SK-N-SH treated with all-trans-retinoic acid at 6 μM for 48 hours (cell line): ENCODE measurements around the gene NFIX.

ENCODE experiments used
- ATAC-seq: fragments of 200-7000 bp; cut with Tn5 transposase; 3 replicates; pipeline ENCODE4 v1.9.1; 2020; ENCODE audit warnings: mild to moderate bottlenecking, moderate library complexity
- ARNTL ChIP-seq: fragments of 450-650 bp; formaldehyde crosslinking; IDR thresholded peaks from 2 replicates; pipeline ENCODE4 v1.5.0; 2020; ENCODE audit warnings: low read depth, mild to moderate bottlenecking, moderate library complexity, borderline replicate concordance
- BACH2 ChIP-seq: fragments of 250-450 bp; sonication (Bioruptor Pico); IDR thresholded peaks from 2 replicates; pipeline ENCODE4 v1.9.0; 2021; ENCODE audit warnings: mild to moderate bottlenecking, borderline replicate concordance
- CSDC2 ChIP-seq: fragments of 250-450 bp; sonication (Bioruptor Pico); IDR thresholded peaks from 2 replicates; pipeline ENCODE4 v1.5.0; 2020; ENCODE audit warnings: mild to moderate bottlenecking, moderate library complexity
- ESRRG ChIP-seq: fragments of 250-450 bp; sonication (Bioruptor Pico); IDR thresholded peaks from 2 replicates; pipeline ENCODE4 v1.6.1; 2021; ENCODE audit warnings: mild to moderate bottlenecking
- GLIS3 ChIP-seq: fragments of 250-450 bp; sonication (Bioruptor Pico); IDR thresholded peaks from 2 replicates; pipeline ENCODE4 v1.5.0; 2020; ENCODE audit warnings: mild to moderate bottlenecking, moderate library complexity
- ISL1 ChIP-seq: fragments of 250-450 bp; sonication (Bioruptor Pico); IDR thresholded peaks from 2 replicates; pipeline ENCODE4 v2.1.2; 2022; ENCODE audit warnings: mild to moderate bottlenecking, moderate library complexity
- OSR1 ChIP-seq: fragments of 250-450 bp; sonication (Bioruptor Pico); IDR thresholded peaks from 2 replicates; pipeline ENCODE4 v1.8.0; 2022; ENCODE audit warnings: moderate library complexity, mild to moderate bottlenecking, inconsistent platforms
- PPARA ChIP-seq: fragments of 250-450 bp; sonication (Bioruptor Pico); IDR thresholded peaks from 2 replicates; pipeline ENCODE4 v1.5.0; 2020; ENCODE audit warnings: mild to moderate bottlenecking, borderline replicate concordance
- RARB ChIP-seq: fragments of 250-450 bp; sonication (Bioruptor Pico); IDR thresholded peaks from 2 replicates; pipeline ENCODE4 v1.8.0; 2021; ENCODE audit warnings: mild to moderate bottlenecking, moderate library complexity
- SNAI2 ChIP-seq: fragments of 250-450 bp; sonication (Bioruptor Pico); IDR thresholded peaks from 2 replicates; pipeline ENCODE4 v1.5.0; 2020; ENCODE audit warnings: mild to moderate bottlenecking, moderate library complexity
- TCF4 ChIP-seq: fragments of 250-450 bp; sonication (Bioruptor Pico); IDR thresholded peaks from 2 replicates; pipeline ENCODE4 v1.8.0; 2021; ENCODE audit warnings: mild to moderate bottlenecking, moderate library complexity, borderline replicate concordance
- TSHZ2 ChIP-seq: fragments of 250-450 bp; sonication (Bioruptor Pico); IDR thresholded peaks from 2 replicates; pipeline ENCODE4 v1.5.0; 2020; ENCODE audit warnings: mild to moderate bottlenecking, moderate library complexity
- ZC3H10 ChIP-seq: fragments of 250-450 bp; sonication (Bioruptor Pico); IDR thresholded peaks from 2 replicates; pipeline ENCODE4 v1.5.1; 2021; ENCODE audit warnings: mild to moderate bottlenecking, moderate library complexity
- ZFP3 ChIP-seq: fragments of 250-450 bp; sonication (Bioruptor Pico); IDR thresholded peaks from 2 replicates; pipeline ENCODE4 v1.5.0; 2020; ENCODE audit warnings: mild to moderate bottlenecking, moderate library complexity
- ZFP30 ChIP-seq: fragments of 450-650 bp; formaldehyde crosslinking; IDR thresholded peaks from 2 replicates; pipeline ENCODE4 v1.5.0; 2022; ENCODE audit warnings: mild to moderate bottlenecking, moderate library complexity
- ZNF565 ChIP-seq: fragments of 450-650 bp; formaldehyde crosslinking; conservative IDR thresholded peaks from 2 replicates; pipeline ENCODE4 v1.5.0; 2020; ENCODE audit warnings: low read depth, mild to moderate bottlenecking, moderate library complexity
- ZNF70 ChIP-seq: fragments of 450-650 bp; formaldehyde crosslinking; IDR thresholded peaks from 2 replicates; pipeline ENCODE4 v1.5.0; 2020; ENCODE audit warnings: mild to moderate bottlenecking, moderate library complexity
- ZNF8 ChIP-seq: fragments of 450-650 bp; formaldehyde crosslinking; IDR thresholded peaks from 2 replicates; pipeline ENCODE4 v1.5.0; 2020; ENCODE audit warnings: mild to moderate bottlenecking, moderate library complexity
- TF ChIP-seq, protein P1 (sequence below): fragments of 250-450 bp; sonication (Bioruptor Pico); IDR thresholded peaks from 2 replicates; pipeline ENCODE4 v1.8.0; 2020; ENCODE audit warnings: mild to moderate bottlenecking, moderate library complexity, borderline replicate concordance
- TF ChIP-seq, protein P2 (sequence below): fragments of 250-450 bp; sonication (Bioruptor Pico); IDR thresholded peaks from 2 replicates; pipeline ENCODE4 v1.5.1; 2020; ENCODE audit warnings: low read depth, mild to moderate bottlenecking, moderate library complexity

NFIX gene

DNA sequence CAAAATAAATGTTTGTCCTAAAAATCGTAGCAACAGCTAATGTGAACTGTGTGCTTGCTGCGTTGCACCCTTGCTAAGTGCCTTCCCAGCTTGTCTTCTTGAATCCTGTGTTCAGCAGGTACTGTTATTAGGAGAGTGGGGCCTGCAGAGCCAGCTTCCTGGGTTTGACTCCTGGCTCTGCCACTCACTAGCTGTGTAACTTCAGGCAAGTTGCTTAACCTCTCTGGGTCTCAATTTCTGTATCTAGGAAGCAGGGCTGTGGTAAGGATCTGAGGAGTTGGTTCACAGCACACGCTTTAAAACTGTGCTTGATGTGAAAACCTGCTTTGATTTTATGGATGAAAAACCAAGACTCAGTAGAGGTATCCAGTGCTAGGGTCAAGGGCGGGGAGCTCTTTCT, 10.0 kb downstream of the NFIX start (continued):
- TF ChIP-seq ZC3H10 (CRISPR knock-in tag) (no peak), ZFP3 (CRISPR knock-in tag) (no peak), ISL1 (CRISPR knock-in tag) (no peak)

DNA sequence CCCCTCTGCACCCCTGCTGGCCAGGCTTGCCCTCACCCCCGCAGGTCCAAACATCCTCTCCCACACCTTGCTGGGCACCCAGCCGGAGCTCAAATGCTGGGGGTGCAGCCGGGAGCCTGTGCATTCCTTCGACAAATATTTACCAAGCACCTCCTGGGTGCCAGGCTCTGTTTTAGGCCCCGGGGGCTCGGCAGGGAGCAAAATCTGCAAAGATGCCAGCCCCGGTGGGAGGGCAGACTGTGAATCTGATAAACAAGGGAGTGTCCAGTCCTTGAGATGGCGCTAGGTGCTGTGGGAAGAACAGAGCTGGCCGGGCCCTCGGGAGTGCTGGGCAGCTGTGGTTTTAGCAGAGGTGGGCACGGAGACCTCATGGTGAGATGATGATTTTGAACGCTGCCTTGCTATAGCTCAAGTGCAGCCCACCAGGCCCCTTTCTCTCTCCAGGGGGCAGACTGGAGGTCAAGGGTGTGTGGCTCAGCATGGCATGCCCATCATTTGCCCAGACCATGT, 10.6 kb downstream of the NFIX start:
- ATAC-seq: no peak
- TF ChIP-seq ZFP30 (CRISPR knock-in tag) (no peak), BACH2 (CRISPR knock-in tag) (no peak), CSDC2 (CRISPR knock-in tag) (no peak), TSHZ2 (no peak), GLIS3 (CRISPR knock-in tag) (no peak), PPARA (CRISPR knock-in tag) (no peak), OSR1 (CRISPR knock-in tag) (no peak), RARB (CRISPR knock-in tag) (no peak), TCF4 (no peak), ZNF70 (CRISPR knock-in tag) (no peak), ZNF565 (CRISPR knock-in tag) (no peak), ARNTL (no peak), ESRRG (no peak), ZFP3 (CRISPR knock-in tag) (no peak), SNAI2 (CRISPR knock-in tag) (no peak), ZNF8 (CRISPR knock-in tag) (no peak)
- TF ChIP-seq, protein P1, sequence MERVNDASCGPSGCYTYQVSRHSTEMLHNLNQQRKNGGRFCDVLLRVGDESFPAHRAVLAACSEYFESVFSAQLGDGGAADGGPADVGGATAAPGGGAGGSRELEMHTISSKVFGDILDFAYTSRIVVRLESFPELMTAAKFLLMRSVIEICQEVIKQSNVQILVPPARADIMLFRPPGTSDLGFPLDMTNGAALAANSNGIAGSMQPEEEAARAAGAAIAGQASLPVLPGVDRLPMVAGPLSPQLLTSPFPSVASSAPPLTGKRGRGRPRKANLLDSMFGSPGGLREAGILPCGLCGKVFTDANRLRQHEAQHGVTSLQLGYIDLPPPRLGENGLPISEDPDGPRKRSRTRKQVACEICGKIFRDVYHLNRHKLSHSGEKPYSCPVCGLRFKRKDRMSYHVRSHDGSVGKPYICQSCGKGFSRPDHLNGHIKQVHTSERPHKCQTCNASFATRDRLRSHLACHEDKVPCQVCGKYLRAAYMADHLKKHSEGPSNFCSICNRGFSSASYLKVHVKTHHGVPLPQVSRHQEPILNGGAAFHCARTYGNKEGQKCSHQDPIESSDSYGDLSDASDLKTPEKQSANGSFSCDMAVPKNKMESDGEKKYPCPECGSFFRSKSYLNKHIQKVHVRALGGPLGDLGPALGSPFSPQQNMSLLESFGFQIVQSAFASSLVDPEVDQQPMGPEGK (CRISPR knock-in tag): no peak

GRCh38 chr19:13006431-13007281, 11.4 kb downstream of the NFIX start:
- no peak for TF ChIP-seq ZC3H10 (CRISPR knock-in tag)
- TF ChIP-seq GLIS3 (CRISPR knock-in tag): no peak
- TF ChIP-seq CSDC2 (CRISPR knock-in tag): no peak
- TF ChIP-seq ZFP30 (CRISPR knock-in tag): no peak
- no peak for TF ChIP-seq BACH2 (CRISPR knock-in tag)
- TF ChIP-seq RARB (CRISPR knock-in tag): no peak
- no peak for TF ChIP-seq ESRRG
- no peak for TF ChIP-seq SNAI2 (CRISPR knock-in tag)
- TF ChIP-seq ZNF8 (CRISPR knock-in tag): no peak
- TF ChIP-seq PPARA (CRISPR knock-in tag): no peak
- TF ChIP-seq, protein P1 (CRISPR knock-in tag): no peak
- TF ChIP-seq, protein P2, sequence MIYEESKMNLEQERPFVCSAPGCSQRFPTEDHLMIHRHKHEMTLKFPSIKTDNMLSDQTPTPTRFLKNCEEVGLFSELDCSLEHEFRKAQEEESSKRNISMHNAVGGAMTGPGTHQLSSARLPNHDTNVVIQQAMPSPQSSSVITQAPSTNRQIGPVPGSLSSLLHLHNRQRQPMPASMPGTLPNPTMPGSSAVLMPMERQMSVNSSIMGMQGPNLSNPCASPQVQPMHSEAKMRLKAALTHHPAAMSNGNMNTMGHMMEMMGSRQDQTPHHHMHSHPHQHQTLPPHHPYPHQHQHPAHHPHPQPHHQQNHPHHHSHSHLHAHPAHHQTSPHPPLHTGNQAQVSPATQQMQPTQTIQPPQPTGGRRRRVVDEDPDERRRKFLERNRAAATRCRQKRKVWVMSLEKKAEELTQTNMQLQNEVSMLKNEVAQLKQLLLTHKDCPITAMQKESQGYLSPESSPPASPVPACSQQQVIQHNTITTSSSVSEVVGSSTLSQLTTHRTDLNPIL (CRISPR knock-in tag): no peak
- TF ChIP-seq TCF4: no peak
- no peak for TF ChIP-seq ARNTL
- ATAC-seq: no peak
